ENCODE measurements around the gene PARP6.

DNA sequence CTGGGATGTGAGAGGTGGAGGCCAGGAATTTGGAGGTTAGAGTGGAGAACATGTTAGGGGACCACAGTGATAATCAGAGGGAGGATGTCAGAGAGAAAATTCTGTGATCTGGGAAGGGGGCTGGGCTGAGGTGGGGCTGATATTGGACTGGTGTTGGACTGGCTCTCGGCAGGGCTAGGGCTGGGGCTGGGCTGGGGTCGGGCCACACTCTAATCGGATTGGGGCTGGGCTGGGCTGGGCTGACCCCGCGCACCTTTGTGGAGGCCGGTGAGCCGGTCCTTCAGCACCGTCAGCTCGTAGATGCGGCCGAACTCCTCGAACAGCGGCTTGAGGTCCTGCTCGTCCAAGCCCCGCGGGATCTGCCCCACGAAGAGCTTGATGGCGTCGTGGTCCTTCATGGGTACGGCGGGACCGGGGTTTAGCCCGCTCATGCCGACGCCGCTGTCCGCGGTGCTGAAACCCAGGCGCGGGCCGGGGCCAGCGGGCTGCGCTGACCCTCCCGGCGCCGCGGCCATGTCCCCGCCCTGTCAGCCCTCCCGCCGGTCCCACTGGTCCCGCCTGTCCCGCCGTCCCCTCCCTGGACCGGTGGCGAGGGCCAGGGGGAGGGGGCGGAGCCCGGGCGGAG is 47.1 kb upstream of the PARP6 start:
- TF ChIP-seq GATA2 (IDR thresholded peaks at IDR 0.05; ENCODE audit: low read depth, low read length) (no peak), GATA3 (IDR thresholded peaks at IDR 0.05; ENCODE audit: low read depth, low read length) (no peak)
